ENCODE data around the gene FAM47E. TPM values are rescaled to one million over a fixed set of nuclear protein-coding genes. Genes with fewer than 3 reads are reported as not detected.

Gene FAM47E
- total RNA-seq, 2 donors from 2014 or later: 1.0 to 2.2 TPM

DNA sequence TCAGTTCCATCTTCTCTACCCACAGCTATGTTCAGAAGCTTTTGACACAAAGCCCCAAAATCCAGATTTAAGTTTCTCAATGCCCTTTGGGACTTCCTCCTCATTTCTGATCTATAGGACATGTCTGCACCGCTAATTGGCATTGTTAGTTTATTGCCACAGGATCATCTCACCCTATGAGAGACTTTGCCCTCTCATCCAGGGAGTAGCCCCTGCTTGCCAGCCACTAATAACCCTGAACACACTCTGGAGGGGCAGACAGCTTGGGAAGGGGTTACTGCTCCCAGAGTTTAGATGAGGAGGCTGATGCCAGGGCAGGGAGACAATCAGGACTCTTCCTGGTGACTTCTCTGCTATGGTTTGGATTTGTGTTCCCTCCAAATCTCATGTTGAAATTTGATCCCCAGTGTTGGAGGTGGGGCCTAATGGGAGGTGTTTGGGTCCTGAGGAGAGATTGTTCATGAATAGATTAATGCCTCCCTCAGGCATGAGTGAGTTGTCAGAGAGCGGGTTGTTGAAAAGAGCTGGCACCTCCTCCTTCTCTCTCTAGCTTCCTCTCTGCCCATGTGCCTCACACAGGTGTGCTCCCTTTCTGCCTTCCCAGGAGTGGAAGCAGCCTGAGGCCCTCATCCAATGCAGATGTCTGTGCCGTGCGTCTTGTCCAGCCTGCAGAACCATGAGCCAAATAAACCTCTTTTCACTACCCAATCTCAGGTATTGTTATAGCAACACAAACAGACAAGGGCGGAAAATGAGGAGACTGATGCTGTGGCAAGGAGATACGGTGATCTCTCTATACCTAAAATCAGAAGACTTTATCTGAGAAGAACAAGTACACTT is 34.3 kb upstream of the FAM47E start:
- DNase-seq (ENCODE audit: low spot score): no peak
- Histone ChIP-seq H3K4me1 (peaks cover 0 to 41% of the 10 kb centered on the region in 2 donors), H3K27me3 (no peaks in the 10 kb centered on the region), H3K4me3 (no peak overlapping the region), H3K9me3 (no peaks in the 10 kb centered on the region), H3K36me3 (no peaks in the 10 kb centered on the region), H3K27ac (peak overlapping the region; percentile 37 to 60)
- TF ChIP-seq, protein P1, sequence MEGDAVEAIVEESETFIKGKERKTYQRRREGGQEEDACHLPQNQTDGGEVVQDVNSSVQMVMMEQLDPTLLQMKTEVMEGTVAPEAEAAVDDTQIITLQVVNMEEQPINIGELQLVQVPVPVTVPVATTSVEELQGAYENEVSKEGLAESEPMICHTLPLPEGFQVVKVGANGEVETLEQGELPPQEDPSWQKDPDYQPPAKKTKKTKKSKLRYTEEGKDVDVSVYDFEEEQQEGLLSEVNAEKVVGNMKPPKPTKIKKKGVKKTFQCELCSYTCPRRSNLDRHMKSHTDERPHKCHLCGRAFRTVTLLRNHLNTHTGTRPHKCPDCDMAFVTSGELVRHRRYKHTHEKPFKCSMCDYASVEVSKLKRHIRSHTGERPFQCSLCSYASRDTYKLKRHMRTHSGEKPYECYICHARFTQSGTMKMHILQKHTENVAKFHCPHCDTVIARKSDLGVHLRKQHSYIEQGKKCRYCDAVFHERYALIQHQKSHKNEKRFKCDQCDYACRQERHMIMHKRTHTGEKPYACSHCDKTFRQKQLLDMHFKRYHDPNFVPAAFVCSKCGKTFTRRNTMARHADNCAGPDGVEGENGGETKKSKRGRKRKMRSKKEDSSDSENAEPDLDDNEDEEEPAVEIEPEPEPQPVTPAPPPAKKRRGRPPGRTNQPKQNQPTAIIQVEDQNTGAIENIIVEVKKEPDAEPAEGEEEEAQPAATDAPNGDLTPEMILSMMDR (IDR thresholded peaks at IDR 0.05): no peak

DNA sequence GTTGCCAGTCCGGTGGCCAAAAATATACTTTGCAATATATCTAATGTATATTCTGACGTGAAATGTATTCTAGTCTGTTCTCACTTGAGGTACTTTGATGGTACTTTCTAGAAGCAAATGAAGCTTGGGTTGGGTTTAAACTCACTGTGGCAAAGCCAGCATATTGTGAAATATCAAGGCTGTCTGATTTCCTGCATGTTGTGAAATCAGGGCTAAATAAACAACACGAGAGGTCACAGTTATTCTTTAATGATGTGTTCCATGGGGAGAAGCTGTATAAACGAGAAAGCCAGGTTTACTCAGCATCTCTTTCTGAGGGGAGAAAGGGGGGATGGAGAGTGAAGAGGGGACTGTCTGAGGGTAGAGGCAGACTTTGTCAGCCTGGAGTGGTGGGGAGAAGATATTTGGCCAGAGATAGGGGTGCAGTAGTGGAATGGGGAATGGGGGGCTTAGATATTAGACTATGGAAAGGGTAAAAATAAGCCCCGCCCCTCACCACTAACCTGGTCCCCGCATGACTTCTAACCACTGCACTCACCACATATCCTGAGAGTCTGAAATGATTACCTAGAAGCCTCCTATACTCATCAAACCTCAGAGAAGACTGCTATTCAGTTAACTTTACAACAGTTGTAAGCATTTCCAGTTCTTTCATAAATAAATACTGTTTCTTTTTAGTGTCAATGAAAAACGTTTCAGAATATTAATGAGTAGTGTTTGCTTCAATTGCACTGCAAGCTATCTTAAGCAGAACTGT is 32.0 kb upstream of the FAM47E start:
- H3K27ac ChIP-seq: peak overlapping the region in 1 of 2 donors; percentile 45
- H3K4me3 ChIP-seq: no peak overlapping the region

DNA sequence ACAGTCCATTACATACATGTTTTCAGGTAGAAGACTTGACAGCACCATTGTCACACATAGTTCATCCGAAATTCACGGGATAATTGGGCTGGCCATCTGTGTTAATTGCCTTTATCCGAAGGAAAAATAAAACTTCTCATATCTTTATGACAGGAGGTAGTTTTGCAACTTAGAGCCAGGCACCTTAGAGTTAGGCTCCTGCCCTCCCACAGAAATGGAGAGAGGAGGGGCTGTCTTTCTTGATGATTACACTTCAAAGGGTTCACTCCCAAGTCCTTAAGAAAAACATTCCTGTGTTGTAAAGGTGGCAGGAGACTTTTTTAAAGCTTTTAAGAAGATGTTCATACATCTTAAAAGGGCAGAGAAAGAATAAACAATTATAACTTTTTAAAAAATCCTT is 27.4 kb upstream of the FAM47E start:
- TF ChIP-seq, protein P1 (IDR thresholded peaks at IDR 0.05): no peak
- Histone ChIP-seq H3K27ac (no peak overlapping the region), H3K4me3 (no peak overlapping the region), H3K27me3 (no peaks in the 10 kb centered on the region), H3K9me3 (peaks cover 0 to 9% of the 10 kb centered on the region in 2 donors), H3K4me1 (peaks cover 0 to 5% of the 10 kb centered on the region in 2 donors), H3K36me3 (no peaks in the 10 kb centered on the region)
- no peak for DNase-seq (ENCODE audit: low spot score)

More for the DNA sequence above, 32.0 kb upstream of the FAM47E start:
- Histone ChIP-seq H3K9me3 (no peaks in the 10 kb centered on the region), H3K36me3 (no peaks in the 10 kb centered on the region), H3K27me3 (no peaks in the 10 kb centered on the region), H3K4me1 (peaks cover 0 to 30% of the 10 kb centered on the region in 2 donors)
- TF ChIP-seq, protein P1 (IDR thresholded peaks at IDR 0.05): no peak
- DNase-seq (ENCODE audit: low spot score): no peak

DNA sequence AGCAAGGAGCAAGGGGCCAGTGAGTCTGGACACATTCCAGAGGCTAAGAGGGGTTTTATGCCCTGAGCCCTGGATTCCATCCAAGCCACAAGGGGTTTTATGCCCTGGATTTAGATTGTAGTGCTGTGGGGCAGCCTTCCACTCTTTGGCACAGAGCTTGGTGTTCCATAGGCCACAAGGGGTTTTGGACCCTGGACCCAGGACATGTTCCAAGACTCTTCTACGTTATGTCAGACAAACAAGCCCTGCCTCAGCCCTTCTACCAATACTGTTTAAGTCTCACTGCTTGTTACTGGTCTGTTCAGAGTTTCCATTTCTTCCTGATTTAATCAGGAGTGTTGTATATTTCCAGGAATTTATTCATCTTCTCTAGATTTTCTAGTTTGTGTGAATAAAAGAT is 25.1 kb upstream of the FAM47E start:
- Histone ChIP-seq H3K4me3 (no peak overlapping the region), H3K9me3 (peaks cover 0 to 9% of the 10 kb centered on the region in 2 donors), H3K4me1 (no peaks in the 10 kb centered on the region), H3K27ac (no peak overlapping the region), H3K36me3 (no peaks in the 10 kb centered on the region), H3K27me3 (no peaks in the 10 kb centered on the region)
- no peak for DNase-seq (ENCODE audit: low spot score)
- TF ChIP-seq, protein P1 (IDR thresholded peaks at IDR 0.05): no peak

DNA sequence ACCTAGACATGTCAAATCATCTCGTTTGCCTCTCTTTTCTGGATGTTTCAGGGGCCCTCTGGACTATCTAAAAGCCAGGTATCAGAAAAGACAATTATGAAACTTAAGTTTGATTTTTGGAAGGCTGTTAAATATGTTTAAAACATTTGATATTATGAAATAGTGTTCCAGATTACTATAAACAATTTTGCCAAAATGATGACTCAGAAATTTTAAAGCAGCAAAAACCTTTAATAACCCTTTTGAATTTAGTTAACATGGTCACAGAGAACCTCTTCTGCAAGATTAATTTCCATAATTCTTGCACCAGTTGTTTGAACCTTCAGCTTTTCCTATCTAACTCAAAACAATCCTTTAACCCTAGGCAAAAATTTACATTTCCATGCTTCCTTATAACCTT is 18.8 kb upstream of the FAM47E start:
- TF ChIP-seq, protein P1 (IDR thresholded peaks at IDR 0.05): no peak
- Histone ChIP-seq H3K4me3 (no peak overlapping the region), H3K9me3 (peaks cover 0 to 9% of the 10 kb centered on the region in 2 donors), H3K27me3 (no peaks in the 10 kb centered on the region), H3K27ac (no peak overlapping the region), H3K4me1 (no peaks in the 10 kb centered on the region), H3K36me3 (no peaks in the 10 kb centered on the region)
- DNase-seq (ENCODE audit: low spot score): no peak

All from right atrium auricular region (tissue), 2 donors.